ENCODE measurements around the gene GPR137. TPM values are rescaled to one million over a fixed set of nuclear protein-coding genes. Genes with fewer than 3 reads are reported as not detected.

Gene GPR137
- total and polyA plus RNA-seq, 9 of the 15 experiments (the other 6 are each of a cell fraction or from before 2014, with no cell fraction given): 0.32 to 26.7 (median 10.7) TPM

DNA sequence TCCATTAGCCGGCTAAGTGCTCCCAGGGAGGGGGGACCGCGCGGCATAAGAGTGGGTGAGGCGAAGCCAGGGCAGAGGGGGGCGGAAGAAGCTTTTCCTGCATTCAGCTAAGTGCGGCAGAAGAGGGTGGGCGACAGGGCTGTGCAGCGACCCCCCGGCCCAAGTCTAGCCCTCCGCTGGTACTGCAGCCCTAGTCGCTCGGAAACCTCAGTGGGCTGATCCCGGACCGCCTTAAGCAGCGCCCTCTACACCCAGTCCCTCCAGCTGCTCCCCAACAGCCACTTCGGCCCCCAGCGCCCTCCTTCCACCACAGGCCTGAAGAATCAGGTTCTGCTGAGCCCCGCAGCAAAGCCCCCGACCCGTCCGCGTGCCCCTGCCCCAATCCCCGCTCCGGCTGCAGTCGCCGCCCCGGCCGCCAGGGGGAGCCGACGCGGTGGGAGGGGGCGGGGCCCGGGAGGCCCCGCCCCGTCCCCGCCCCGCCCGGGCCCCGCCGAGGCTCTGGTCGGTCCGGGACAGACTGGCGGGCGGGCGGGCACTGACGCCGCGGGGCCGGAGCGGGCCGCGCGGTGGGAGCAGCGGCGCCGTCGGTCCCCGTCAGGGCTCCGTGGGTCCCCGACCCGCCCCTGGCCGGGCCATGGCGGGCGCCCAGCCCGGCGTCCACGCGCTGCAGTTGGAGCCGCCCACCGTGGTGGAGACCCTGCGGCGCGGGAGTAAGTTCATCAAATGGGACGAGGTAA is 34.5 kb upstream of the GPR137 start, which contains the start of gene PLCB3 (continued):
- TF ChIP-seq HDAC2 (IDR thresholded peaks at IDR 0.05) (no peak), NFIC (IDR thresholded peaks at IDR 0.05) (no peak), TARDBP (IDR thresholded peaks at IDR 0.05) (no peak), STAT5B (CRISPR knock-in tag; IDR thresholded peaks at IDR 0.05) (no peak), CBX1 (IDR thresholded peaks at IDR 0.05; ENCODE audit: low read depth) (no peak), NFIX (CRISPR knock-in tag; IDR thresholded peaks at IDR 0.05; ENCODE audit: low read depth) (no peak), XRCC4 (IDR thresholded peaks at IDR 0.05; ENCODE audit: extremely low read depth, insufficient read depth, insufficient read length) (no peak), HDAC3 (IDR thresholded peaks at IDR 0.05; ENCODE audit: borderline replicate concordance, partially characterized antibody) (no peak), CBX8 (IDR thresholded peaks at IDR 0.05; ENCODE audit: borderline replicate concordance, extremely low read depth, low read depth, low read length, poor library complexity, severe bottlenecking) (no peak), FOXM1 (IDR thresholded peaks at IDR 0.05; ENCODE audit: low read depth) (no peak), FOXM1 (CRISPR knock-in tag; IDR thresholded peaks at IDR 0.05; ENCODE audit: low read depth) (peak; percentile 71; the same call in 1 of the 2 replicates), ILK (tag; IDR thresholded peaks at IDR 0.05; ENCODE audit: borderline replicate concordance, low read depth) (no peak), ARID2 (IDR thresholded peaks at IDR 0.05) (no peak), MEF2A (IDR thresholded peaks at IDR 0.05; ENCODE audit: control insufficient read depth, low read depth, low read length) (0 out of 2 replicates have a peak, but pooled peaks have one; percentile 22), BMI1 (IDR thresholded peaks at IDR 0.05; ENCODE audit: low read length) (no peak), ZBTB1 (CRISPR knock-in tag; IDR thresholded peaks at IDR 0.05; ENCODE audit: borderline replicate concordance, low read depth) (no peak), SIX5 (IDR thresholded peaks at IDR 0.05; ENCODE audit: borderline replicate concordance in 1 of 2, insufficient read depth in 1 of 2, low read depth in 1 of 2, low read length in 2 of 2) (no peak), SAFB (IDR thresholded peaks at IDR 0.05; ENCODE audit: borderline replicate concordance, low read depth, low read length) (no peak)
- TF ChIP-seq, protein P1, sequence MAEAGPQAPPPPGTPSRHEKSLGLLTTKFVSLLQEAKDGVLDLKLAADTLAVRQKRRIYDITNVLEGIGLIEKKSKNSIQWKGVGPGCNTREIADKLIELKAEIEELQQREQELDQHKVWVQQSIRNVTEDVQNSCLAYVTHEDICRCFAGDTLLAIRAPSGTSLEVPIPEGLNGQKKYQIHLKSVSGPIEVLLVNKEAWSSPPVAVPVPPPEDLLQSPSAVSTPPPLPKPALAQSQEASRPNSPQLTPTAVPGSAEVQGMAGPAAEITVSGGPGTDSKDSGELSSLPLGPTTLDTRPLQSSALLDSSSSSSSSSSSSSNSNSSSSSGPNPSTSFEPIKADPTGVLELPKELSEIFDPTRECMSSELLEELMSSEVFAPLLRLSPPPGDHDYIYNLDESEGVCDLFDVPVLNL (CRISPR knock-in tag; IDR thresholded peaks at IDR 0.05; ENCODE audit: low read depth): no peak
- TF ChIP-seq, protein P2, sequence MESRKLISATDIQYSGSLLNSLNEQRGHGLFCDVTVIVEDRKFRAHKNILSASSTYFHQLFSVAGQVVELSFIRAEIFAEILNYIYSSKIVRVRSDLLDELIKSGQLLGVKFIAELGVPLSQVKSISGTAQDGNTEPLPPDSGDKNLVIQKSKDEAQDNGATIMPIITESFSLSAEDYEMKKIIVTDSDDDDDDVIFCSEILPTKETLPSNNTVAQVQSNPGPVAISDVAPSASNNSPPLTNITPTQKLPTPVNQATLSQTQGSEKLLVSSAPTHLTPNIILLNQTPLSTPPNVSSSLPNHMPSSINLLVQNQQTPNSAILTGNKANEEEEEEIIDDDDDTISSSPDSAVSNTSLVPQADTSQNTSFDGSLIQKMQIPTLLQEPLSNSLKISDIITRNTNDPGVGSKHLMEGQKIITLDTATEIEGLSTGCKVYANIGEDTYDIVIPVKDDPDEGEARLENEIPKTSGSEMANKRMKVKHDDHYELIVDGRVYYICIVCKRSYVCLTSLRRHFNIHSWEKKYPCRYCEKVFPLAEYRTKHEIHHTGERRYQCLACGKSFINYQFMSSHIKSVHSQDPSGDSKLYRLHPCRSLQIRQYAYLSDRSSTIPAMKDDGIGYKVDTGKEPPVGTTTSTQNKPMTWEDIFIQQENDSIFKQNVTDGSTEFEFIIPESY (CRISPR knock-in tag; IDR thresholded peaks at IDR 0.05): no peak
- TF ChIP-seq, protein P3, sequence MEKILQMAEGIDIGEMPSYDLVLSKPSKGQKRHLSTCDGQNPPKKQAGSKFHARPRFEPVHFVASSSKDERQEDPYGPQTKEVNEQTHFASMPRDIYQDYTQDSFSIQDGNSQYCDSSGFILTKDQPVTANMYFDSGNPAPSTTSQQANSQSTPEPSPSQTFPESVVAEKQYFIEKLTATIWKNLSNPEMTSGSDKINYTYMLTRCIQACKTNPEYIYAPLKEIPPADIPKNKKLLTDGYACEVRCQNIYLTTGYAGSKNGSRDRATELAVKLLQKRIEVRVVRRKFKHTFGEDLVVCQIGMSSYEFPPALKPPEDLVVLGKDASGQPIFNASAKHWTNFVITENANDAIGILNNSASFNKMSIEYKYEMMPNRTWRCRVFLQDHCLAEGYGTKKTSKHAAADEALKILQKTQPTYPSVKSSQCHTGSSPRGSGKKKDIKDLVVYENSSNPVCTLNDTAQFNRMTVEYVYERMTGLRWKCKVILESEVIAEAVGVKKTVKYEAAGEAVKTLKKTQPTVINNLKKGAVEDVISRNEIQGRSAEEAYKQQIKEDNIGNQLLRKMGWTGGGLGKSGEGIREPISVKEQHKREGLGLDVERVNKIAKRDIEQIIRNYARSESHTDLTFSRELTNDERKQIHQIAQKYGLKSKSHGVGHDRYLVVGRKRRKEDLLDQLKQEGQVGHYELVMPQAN (IDR thresholded peaks at IDR 0.05; ENCODE audit: borderline replicate concordance): no peak
